ENCODE measurements around the gene NTRK1. TPM values are rescaled to one million over a fixed set of nuclear protein-coding genes. Genes with fewer than 3 reads are reported as not detected.

Gene NTRK1
- total RNA-seq, 3 donors from 2014 or later (not counting 1 experiment from before 2014, with no cell fraction given), result 1.7 to 16.7 (median 2.4) TPM

DNA sequence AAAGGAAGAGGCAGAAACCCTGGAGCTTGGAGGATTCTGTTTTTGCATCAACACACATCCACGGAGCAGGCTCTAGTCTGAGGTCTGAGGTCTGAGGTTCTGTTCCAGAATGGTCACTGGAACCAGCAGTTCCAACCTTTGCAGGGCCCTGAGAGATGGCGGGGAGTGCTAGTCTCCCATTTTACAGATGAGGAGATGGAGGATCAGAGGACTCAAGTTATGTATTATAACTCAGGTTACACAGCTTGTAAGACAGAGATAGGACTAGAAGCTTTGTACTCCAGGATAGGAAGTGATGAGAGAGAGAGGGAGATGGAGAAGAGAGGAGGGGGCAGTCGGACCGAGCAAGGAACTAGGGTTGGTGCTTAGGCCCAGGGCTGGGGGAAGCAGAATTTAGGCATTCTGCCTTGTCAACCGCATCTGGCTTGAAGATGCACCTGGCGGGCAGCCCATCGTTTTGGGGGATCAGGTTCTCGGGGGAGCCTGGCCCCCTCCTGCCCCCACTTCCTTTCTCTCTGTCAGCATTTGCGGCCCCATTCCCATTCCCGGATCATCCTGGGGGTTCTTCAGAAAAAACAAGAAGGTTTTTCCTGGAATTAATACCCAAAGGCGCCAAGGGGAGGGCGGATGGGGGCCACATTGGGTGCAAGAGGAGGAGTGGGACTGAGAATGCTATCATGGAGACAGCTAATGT lies 38.5 kb downstream of the NTRK1 start:
- no peak for DNase-seq
- no peak overlapping the region for H3K27ac ChIP-seq (ENCODE audit: low read length)
- ATAC-seq, result no peak
- no peaks in the 10 kb centered on the region for H3K9me3 ChIP-seq (ENCODE audit: control insufficient read depth, insufficient read depth, low read length)
- Mint-ChIP-seq H3K9me3 (no peaks in the 10 kb centered on the region), H3K27ac (no peak overlapping the region), H3K36me3 (no peaks in the 10 kb centered on the region), H3K4me1 (peaks cover 5 to 12% of the 10 kb centered on the region in 2 donors), H3K27me3 (ENCODE audit: low read depth in 2 of 2) (peaks cover 11 to 31% of the 10 kb centered on the region in 2 donors), H3K4me3 (no peak overlapping the region)
- H3K36me3 ChIP-seq (ENCODE audit: control insufficient read depth, insufficient read depth, low read length), result no peaks in the 10 kb centered on the region
- intact Hi-C loops (cut with micrococcal nuclease), result no loop called here
- H3K27me3 ChIP-seq (ENCODE audit: control insufficient read depth, insufficient read depth, low read length), result peaks cover 5% of the 10 kb centered on the region
- no peaks in the 10 kb centered on the region for H3K4me1 ChIP-seq (ENCODE audit: control insufficient read depth, insufficient read depth, low read length)
- WGBS (ENCODE audit: insufficient coverage), result 83% methylated on average over 12 of the region's 12 CpGs
- H3K4me3 ChIP-seq (ENCODE audit: low read length), result no peak overlapping the region
- no peak for TF ChIP-seq CTCF (IDR thresholded peaks at IDR 0.05)

- Mint-ChIP-seq H3K27ac (no peak overlapping the region), H3K27me3 (ENCODE audit: low read depth in 2 of 2) (peaks cover 7 to 25% of the 10 kb centered on the region in 2 donors), H3K4me1 (peaks cover 5 to 12% of the 10 kb centered on the region in 2 donors), H3K4me3 (no peak overlapping the region), H3K36me3 (no peaks in the 10 kb centered on the region), H3K9me3 (no peaks in the 10 kb centered on the region)
- Histone ChIP-seq H3K9me3 (ENCODE audit: control insufficient read depth, insufficient read depth, low read length) (no peaks in the 10 kb centered on the region), H3K27ac (ENCODE audit: low read length) (no peak overlapping the region), H3K27me3 (ENCODE audit: control insufficient read depth, insufficient read depth, low read length) (no peaks in the 10 kb centered on the region), H3K36me3 (ENCODE audit: control insufficient read depth, insufficient read depth, low read length) (no peaks in the 10 kb centered on the region), H3K4me1 (ENCODE audit: control insufficient read depth, insufficient read depth, low read length) (no peaks in the 10 kb centered on the region), H3K4me3 (ENCODE audit: low read length) (no peak overlapping the region)
- TF ChIP-seq CTCF (IDR thresholded peaks at IDR 0.05), result no peak
- 78% methylated on average over 11 of the region's 12 CpGs for WGBS (ENCODE audit: insufficient coverage)
- intact Hi-C loops (cut with micrococcal nuclease), result no loop called here
- no peak for DNase-seq
- no peak for ATAC-seq
These were observed 39.5 kb downstream of the NTRK1 start for GRCh38 chr1:156899956-156900718.

- Mint-ChIP-seq H3K36me3 (no peaks in the 10 kb centered on the region), H3K27me3 (ENCODE audit: low read depth in 2 of 2) (peaks cover 0 to 20% of the 10 kb centered on the region in 2 donors), H3K9me3 (no peaks in the 10 kb centered on the region), H3K27ac (no peak overlapping the region), H3K4me1 (peaks cover 5 to 12% of the 10 kb centered on the region in 2 donors), H3K4me3 (no peak overlapping the region)
- TF ChIP-seq CTCF (IDR thresholded peaks at IDR 0.05), result no peak
- no peaks in the 10 kb centered on the region for H3K4me1 ChIP-seq (ENCODE audit: control insufficient read depth, insufficient read depth, low read length)
- WGBS (ENCODE audit: insufficient coverage), result 72% methylated on average over 4 of the region's 6 CpGs
- no peaks in the 10 kb centered on the region for H3K9me3 ChIP-seq (ENCODE audit: control insufficient read depth, insufficient read depth, low read length)
- no peak overlapping the region for H3K27ac ChIP-seq (ENCODE audit: low read length)
- ATAC-seq (no peak), DNase-seq (no peak)
- no peaks in the 10 kb centered on the region for H3K36me3 ChIP-seq (ENCODE audit: control insufficient read depth, insufficient read depth, low read length)
- no peaks in the 10 kb centered on the region for H3K27me3 ChIP-seq (ENCODE audit: control insufficient read depth, insufficient read depth, low read length)
- no peak overlapping the region for H3K4me3 ChIP-seq (ENCODE audit: low read length)
- intact Hi-C loops (cut with micrococcal nuclease), result no loop called here
These were observed 40.4 kb downstream of the NTRK1 start for GRCh38 chr1:156900896-156901589.
